HG03025 (cell line): Measurements from ENCODE around the gene GCN1.

Source experiments
- ATAC-seq: cut with Tn5 transposase; IDR thresholded peaks from one replicate; pipeline ENCODE4 v1.9.1; 2021; ENCODE audit warnings: mild to moderate bottlenecking, moderate library complexity; ENCODE audit not compliant: unreplicated experiment, low FRiP score

Gene GCN1

DNA sequence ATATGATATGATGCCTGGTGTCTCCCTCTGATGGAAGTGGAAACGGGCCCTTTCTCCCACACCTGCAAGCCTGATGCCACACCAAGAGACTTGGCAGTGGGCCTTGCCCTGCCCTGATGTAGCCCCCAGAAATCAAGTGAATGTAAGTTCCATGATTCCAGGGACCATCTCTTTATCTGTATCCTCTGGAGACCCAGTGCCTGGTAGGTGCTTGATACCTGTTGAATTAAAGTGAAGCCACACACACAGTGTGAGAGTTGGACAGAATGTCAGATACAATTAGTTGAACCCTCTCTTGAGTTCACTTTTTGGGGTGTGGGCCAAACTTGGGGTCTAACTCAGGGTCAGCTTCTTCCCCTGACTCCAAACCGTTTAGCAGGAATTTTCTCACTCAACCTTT lies 73.2 kb downstream of the GCN1 start:
- ATAC-seq: no peak

DNA sequence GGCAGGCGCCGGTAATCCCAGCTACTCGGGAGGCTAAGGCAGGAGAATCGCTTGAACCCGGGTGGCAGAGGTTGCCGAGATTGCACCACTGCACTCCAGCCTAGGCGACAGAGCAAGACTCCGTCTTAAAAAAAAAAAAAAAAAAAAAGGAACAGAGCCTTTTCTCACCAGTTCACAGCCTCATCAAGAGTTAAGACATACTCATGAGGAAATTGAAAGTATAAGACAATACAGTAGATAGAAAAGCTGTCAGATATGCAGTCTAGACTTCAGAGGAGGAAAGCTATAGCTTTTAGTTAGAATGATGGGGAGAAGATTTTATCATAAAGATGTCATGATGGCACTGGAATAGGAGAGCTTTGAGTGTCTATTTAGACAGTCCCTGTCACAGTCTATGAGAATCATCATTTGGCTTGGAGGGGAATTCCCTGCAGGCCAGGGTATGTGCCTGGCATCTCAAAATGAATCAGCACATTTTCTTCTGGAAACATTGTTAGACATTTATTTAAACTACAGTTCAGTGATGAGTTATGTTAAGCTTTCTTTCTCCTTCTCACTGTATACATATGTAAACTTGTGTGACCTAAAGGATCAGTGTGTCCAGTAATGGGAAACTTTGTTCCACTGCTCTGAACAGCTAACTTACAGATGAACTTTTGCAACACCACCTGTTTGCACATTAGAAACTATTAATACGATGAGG lies 75.1 kb downstream of the GCN1 start:
- ATAC-seq: no peak

DNA sequence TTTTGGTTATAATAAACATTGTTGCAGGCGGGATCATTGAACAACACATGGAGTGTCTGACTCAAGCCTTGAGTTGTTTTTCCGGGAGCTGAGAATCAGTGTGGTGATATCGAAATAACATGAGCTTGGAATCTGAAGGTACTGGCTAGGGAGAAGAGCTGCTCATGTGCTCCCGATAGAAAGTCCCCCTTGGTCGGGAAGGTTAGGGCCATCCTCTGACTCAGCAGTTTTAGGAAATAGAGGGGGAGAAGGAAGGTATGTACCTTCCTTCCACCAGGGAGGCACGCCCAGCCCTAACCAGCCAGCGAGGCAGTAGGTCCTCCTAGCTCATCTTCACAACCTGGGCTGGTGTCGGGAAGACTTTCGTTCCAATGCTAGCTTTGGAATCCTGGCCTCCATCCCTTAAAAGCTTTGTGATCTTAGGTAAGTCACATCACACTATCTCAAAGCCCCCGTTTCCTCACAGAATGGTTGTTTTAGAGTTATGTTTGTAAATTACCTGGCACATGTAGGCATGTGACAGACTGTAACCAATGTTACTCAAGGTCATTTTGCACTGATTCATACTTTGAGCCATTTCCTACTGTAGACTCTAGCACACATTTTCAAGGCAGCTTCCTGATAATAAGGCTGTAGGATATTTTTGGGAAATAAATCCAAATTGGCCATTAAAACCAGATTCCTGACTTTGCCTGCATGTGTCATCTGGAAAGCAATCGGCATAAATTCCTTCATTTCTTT lies 76.0 kb downstream of the GCN1 start:
- ATAC-seq: no peak

DNA sequence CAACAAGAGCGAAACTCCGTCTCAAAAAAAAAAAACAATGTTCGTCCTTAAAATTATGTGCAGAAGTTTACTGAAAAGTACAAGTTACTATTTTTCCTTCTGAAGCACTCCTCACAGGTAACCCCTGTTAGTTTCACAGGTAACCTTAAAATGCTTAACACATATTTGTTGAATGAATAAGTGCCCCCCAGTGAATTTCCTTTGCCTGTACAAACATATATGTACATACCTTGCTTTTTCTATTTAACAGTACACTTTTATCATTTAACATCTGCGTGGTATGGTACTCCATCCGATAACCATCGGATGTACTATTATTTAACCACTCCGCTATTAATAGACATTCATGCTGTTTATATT lies 76.6 kb downstream of the GCN1 start:
- ATAC-seq: no peak

DNA sequence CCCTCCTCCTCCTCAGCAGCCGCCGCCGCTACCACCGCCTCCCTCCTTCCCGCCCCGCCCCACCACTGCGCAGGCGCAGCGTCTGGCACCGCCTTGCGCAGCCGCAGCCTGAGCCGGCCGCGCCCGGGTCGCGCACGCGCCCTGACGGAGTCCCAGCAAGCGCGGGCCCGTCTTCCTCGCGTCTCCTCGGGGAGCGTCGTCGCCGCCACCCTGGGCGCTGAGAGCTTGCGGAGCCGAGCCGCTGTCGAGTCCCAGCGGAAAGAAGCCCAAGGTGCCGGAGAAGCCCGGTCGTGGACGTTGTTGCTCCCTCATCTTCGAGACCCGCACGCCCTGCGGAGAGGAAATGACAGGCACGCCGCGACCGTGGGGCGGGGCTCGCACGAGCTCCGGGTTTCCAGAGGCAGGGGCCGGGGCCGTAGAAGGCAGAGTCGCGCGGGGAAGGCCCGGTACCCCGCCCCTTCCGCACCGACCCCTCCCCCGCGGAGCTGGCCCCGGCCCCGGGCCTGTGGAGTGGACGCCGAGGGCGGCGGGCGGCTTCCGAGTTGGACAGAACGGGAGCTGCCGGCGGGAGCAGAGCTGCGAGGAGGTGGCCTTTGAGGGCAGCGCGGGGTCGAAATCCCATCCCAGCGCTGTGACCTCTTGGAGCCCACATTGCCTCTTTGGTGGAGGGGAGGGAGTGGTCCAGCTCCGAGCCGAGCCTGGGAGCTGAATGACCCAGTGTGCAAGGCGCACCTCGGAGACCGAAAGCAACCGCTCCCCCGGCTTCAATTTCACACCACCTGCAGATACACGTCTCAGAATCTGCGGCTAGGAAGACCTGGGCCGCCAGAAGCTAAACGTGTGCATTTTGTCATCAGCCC lies 77.5 kb downstream of the GCN1 start:
- peak; percentile 48 for ATAC-seq

DNA sequence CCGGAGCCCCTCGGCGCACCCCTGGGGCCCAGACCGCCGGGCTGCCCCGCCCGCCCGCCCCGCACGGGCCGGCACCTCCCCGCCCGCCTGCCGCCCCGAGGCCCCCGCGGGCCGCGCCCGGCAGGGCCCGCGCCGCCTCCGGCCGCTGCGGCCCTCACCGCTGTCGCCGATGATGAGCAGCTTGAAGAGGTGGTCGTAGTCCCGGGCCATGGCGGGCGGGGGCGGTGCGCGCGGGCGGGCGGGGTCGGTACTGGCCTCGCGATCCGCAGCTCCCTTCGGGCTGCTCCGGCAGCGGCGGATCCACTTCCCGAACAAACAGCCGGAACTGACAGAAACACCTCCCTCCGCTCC lies 78.1 kb downstream of the GCN1 start, which contains the start of gene RAB35:
Gene RAB35 (minus strand): TSS at position 313 of the 351 bp plus-strand sequence. CDS start 103 bp downstream, at position 210.
- ATAC-seq: no peak

DNA sequence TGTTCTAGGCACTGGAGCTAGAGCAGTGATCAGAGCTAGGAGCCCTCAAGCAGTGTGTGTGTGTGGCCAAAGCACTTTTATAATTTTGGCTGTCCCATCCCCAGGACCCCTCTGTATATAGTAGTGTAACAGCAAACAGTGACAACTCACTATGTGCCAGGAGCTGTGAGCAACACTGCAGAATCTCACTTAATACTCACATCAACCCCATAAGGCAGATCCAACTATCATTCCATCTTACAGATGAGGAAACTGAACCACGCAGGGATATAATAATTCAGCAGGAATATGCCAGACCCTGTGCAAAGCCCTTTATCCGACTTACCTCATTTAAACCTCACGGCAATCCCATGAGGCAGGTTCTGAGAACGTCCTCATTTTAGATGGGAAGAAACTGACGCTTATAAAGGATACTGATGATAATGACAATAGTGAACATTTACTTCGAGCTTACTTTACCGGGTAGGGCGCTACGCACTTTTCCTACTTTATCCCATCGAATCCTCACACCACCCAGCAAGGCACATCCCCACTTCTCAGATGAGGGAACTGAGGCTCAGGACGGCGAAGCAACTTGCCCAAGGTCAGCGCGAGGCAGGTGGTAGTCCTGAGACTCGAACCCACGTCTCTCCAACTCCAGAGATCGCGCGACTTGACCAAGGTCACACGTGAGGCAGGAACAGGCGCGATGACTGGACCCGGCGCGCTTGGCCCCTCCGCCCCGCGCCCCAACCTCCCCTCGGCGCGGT lies 78.6 kb downstream of the GCN1 start:
- no peak for ATAC-seq

DNA sequence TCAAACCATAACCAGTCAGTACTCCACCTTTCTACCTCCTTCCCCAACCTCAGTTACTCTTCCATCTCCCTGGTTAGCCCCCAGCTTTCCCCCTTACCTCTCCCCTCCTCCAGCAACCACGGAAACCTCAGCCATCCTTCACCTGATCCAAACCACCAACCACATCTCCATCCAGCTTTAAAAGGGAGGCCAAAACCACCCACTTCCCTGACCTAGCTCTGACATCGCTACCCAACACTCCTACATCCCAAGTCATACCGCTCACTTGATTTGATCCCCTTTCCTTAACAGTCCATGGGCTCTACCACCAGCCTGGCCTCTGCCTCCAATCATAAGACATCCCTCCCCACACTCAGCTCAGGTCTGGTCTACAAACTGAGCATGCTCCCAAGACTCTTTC lies 79.4 kb downstream of the GCN1 start:
- ATAC-seq: no peak

DNA sequence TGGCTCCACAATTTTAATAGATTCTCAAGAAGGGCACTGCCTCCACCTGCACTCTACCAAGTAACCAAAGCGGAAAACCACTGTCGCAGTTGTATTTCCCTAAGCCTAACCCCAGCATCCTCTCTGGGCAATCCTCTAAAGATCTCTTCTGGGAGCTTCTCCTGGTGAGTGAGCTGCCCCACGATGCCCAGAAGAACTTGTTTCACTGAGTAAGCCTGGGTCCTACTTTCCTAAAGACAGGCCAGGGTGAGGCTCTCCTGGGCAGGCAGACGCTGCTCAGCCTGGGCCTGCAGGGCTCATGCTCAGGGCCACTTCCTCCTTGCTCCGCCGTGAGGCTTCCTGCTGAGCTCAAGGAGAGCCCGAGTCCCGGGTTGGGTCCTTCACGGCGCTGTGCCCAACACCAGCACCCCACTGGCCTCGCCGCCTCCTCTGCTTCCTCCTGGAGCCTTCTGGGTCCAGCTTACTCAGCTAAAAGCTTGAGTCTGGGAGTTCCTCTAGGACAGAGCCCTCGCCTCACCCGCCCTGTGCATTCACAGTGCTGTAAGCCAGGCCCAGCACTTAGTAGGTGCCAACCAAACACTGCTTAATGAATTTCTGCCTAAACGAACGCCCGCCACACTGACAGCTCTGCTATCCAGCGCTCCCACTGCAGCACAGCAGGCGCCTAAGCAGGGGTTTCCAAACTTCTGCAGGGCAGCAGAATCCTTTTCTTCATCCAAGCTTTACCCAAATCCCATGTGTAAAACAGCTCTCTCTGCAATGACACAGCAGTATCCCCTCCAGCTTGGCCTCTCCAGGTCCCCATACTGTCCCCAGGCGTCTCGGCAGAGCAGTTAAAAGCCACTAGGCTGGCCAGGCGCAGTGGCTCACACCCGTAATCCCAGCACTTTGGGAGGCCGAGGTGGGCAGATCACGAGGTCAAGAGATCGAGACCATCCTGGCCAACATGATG lies 83.7 kb downstream of the GCN1 start:
- ATAC-seq: no peak

DNA sequence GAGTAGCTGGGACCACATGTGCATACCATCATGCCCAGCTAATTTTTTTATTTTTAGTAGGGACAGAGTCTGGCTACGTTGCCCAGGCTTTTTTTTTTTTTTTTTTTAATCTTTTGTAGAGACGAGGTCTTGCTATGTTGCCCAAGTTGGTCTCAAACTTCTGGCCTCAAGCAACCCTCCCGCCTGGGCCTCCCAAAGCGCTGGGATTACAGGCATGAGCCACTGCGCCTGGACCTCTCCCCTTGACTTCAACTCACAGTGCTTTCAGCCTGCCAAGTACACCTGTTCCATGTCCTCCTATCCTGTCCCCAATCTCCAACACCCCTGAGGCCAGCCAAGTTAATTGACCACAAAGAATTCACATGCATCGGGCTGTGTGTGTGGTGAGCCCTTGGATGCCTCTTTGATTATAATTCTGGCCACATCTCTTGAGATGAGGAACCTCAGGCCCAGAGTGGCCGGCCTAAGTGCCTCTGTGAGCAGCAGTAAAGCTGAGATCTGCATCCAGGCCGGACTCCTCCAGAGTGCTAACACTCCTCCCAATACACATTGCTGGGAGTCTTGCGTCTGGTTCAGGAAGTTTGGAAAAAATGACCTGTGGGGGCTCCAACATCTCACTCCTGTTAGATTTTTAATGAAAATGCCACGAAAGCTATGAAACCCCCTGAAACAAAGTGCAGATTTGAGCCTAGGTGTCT lies 84.8 kb downstream of the GCN1 start:
- ATAC-seq: no peak

DNA sequence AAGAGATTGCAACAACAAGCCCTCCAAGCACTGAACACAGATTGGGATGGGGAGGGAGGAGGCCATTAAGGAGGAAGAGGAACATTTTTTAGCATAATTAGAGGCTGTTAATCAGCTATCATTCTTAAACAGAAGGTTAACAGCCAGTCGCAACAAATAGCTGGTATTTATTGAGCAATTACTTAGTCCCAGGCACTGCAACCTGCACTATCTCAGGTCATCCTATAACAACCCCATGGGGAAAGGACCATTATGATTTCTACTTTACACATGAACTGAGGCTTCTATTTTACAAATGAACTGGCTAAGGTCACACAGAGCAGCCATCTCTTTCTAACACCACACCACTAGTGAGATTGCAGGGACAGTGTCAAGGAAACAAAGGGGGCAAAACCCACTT lies 88.4 kb downstream of the GCN1 start:
- ATAC-seq: no peak

DNA sequence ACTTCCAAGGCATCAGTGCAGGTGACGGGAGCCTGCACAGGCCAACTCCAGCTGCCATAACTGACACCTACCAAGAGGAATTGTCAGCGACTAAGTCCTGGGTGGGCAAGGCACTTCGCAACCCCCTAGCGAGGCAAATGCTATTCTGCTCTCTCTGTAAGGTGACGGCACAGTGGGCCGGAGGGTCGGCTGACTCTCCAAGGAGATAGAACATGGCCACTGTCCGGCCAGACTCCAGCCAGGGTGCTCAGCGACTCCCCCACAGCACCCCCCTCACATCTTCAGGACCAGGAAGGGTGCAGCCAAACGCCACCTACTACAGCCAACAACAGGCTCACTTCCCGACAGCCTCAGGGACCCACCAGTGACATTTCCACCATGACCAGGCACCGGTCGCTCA lies 91.1 kb downstream of the GCN1 start:
- no peak for ATAC-seq

DNA sequence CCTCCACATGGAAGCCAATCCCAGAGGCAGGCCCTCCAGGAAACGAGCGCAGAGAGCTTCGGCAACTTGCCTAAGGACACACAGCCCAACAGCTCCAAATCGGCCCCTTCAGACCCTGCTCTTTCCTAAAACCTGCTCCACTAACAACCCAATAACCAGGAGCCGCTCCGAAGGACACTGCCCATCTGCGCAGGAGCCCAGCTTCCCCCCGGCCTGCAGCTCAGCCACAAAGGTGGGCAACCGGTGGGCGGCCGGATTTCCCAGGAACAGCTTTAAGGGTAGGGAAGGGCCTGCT lies 91.5 kb downstream of the GCN1 start:
- ATAC-seq: no peak

DNA sequence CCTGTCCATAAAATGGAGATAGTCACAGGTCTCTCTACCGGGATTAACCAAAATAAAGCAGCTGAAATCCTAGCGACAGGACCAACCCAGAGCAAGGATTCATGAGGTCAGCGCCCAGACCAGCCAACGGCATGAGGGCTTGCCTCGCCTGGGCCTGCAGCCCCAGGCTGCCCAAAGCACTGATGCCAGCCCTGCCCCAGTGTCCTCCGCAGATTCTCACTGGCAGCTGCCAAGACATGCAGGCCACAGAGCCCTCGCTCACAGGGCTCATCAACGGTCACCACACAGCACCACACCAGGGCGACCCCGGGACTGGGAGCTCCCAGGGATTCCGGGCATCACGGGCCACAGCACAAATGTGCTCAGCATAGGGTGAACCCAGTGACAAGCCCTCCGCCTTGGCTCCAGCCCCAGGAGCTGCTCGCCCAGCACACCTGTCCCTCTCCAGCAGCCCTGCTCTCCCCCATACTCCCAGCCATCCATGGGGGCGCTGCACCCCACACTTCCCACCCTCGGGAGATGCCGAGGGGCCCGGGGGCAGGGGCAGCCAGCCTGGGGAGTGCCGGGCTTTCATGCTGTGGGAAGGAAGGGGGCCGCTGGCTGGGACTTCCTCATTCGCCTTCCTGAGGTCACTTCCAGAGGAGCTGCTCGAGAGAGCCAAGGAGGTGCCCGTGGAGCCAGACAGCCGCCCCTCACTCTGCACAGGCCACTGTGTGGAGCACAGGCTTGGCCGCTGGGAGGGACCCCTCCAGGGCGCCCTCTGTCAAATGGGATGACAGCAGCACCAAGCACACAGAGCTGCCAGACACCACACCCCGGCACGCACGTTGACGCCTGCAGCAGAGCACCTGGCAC lies 92.1 kb downstream of the GCN1 start:
- no peak for ATAC-seq

DNA sequence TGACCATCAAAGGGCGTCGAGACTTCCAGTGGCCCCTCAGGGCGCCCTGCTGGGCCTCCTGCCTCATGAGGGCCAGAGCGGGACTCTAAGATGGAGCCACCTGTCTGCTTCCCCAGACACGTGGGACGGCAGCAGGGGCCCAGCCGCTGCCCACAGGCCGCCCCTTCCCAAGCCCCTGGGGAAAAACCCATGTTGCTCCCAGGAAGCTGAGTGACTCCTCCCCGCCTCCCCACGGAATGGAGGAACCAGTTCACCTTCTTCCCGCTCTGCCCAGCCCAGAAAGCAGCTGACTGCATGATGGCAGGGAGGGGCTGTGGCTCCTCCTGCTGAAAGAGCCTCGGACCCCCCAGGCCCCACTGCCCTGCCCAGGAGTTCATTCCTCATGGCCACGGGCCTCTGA lies 92.9 kb downstream of the GCN1 start:
- ATAC-seq: no peak

DNA sequence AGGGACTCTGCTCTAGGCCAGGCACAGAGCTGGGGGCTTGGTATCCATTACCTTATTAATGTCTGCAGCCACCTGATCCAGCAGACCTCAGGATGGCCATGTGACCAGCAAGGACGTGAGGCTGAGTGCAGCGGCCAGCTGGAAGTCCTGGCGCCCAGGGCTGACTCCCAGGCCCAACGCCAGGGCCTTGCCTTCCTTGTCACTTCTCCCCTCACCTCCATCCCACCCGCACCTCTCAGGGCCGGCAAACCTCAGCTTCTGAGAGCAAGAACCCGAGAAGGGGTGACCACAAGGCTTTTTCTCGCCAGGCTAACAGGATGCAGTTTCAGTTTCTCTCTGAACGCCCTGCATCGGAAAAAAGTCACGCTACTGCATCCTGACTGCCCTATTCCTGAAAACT lies 93.3 kb downstream of the GCN1 start:
- ATAC-seq: no peak

DNA sequence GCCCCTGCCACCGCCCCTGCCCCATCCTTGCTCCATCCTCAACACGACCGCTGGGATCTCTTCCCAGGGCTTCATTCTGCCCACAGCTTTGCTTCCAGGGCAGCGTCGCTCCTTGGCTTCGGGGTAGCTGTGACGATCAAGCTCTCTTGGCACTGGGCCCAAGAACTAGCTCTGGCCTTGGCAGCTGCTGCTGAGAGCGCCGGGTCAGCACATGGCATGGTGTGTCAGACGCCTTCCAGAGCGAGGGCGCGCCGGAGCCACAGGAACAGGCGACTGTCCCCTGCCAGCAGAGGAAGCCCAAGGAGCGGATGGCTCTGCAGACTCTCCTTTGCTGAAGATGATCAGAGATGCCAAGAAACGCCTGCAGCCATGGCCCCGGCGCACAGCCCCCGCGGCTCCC lies 93.9 kb downstream of the GCN1 start:
- no peak for ATAC-seq

DNA sequence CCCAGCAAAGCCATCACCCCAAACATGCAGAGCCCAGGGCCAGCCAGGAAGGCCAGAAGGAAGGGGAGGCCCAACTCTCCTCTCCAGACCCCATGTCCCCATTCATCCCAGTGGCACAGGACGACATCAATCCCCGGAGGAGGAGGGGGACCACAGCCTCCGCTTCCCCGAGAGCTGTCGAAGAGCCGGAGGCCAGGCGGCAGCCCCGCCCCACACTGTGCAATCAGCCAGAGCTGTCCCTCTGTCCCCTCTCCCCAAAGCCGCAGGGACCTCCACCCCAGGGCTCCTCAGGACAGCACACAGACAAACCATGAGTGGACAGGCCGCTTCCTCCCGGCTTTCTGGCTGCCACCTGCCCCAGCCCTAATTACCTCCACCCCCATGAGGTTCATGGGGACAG lies 94.8 kb downstream of the GCN1 start:
- no peak for ATAC-seq
